ENCODE results near the gene DOCK4. TPM values are rescaled to one million over a fixed set of nuclear protein-coding genes. Genes with fewer than 3 reads are reported as not detected.

DOCK4 gene
- total RNA-seq, 1 donor from 2014 or later, result 18.5 TPM

- DNase-seq (ENCODE audit: low spot score), result no peak
- intact Hi-C loops (cut with DNase I), result loop anchor here (10.0 kb wide), 1 partner anchor 751 kb away; no protein-coding TSS in a partner anchor
Measured at GRCh38 chr7:111743244-111743847, 462.9 kb downstream of the DOCK4 start.

- no peak for DNase-seq (ENCODE audit: low spot score)
- intact Hi-C loops (cut with DNase I), result loop anchor here (10.0 kb wide), 1 partner anchor 753 kb away; no protein-coding TSS in a partner anchor
Measured at GRCh38 chr7:111741811-111742240, 464.4 kb downstream of the DOCK4 start.

- no peak for DNase-seq (ENCODE audit: low spot score)
- intact Hi-C loops (cut with DNase I), result loop anchor here (10.0 kb wide), 1 partner anchor 754 kb away; no protein-coding TSS in a partner anchor
Measured at GRCh38 chr7:111740942-111741341, 465.3 kb downstream of the DOCK4 start.

- DNase-seq (ENCODE audit: low spot score), result no peak
- intact Hi-C loops (cut with DNase I), result loop anchor here (10.0 kb wide), 1 partner anchor 642 kb away; the partner anchor contains the start of gene LRRN3
Measured at GRCh38 chr7:111736552-111736874, 469.7 kb downstream of the DOCK4 start.

GRCh38 chr7:111735661-111736551, 470.3 kb downstream of the DOCK4 start:
- DNase-seq (ENCODE audit: low spot score), result no peak
- intact Hi-C loops (cut with DNase I), result loop anchor here (10.0 kb wide), 1 partner anchor 641 kb away; the partner anchor contains the start of gene LRRN3

- DNase-seq (ENCODE audit: low spot score), result no peak
- intact Hi-C loops (cut with DNase I), result loop anchor here (10.0 kb wide), 1 partner anchor 640 kb away; the partner anchor contains the start of gene LRRN3
Measured at GRCh38 chr7:111734954-111735660, 471.1 kb downstream of the DOCK4 start.

GRCh38 chr7:111732923-111733322, 473.3 kb downstream of the DOCK4 start:
- intact Hi-C loops (cut with DNase I), result loop anchor here (10.0 kb wide), 1 partner anchor 638 kb away; the partner anchor contains the start of gene LRRN3
- no peak for DNase-seq (ENCODE audit: low spot score)

GRCh38 chr7:111730476-111731300, 475.5 kb downstream of the DOCK4 start:
- intact Hi-C loops (cut with DNase I), result loop anchor here (10.0 kb wide), 1 partner anchor 636 kb away; the partner anchor contains the start of gene LRRN3
- no peak for DNase-seq (ENCODE audit: low spot score)

- intact Hi-C loops (cut with DNase I), result loop anchor here (10.0 kb wide), 1 partner anchor 635 kb away; the partner anchor contains the start of gene LRRN3
Measured at GRCh38 chr7:111730057-111730456, 476.1 kb downstream of the DOCK4 start.

GRCh38 chr7:111729483-111729882, 476.7 kb downstream of the DOCK4 start:
- intact Hi-C loops (cut with DNase I), result no loop called here
- DNase-seq (ENCODE audit: low spot score), result no peak

More at GRCh38 chr7:111730057-111730456, 476.1 kb downstream of the DOCK4 start:
- no peak for DNase-seq (ENCODE audit: low spot score)

GRCh38 chr7:111728635-111728995, 477.6 kb downstream of the DOCK4 start:
- intact Hi-C loops (cut with DNase I), result no loop called here

GRCh38 chr7:111727905-111728634, 478.1 kb downstream of the DOCK4 start:
- intact Hi-C loops (cut with DNase I), result no loop called here
- no peak for DNase-seq (ENCODE audit: low spot score)

More at GRCh38 chr7:111728635-111728995, 477.6 kb downstream of the DOCK4 start:
- no peak for DNase-seq (ENCODE audit: low spot score)

- DNase-seq (ENCODE audit: low spot score), result no peak
- intact Hi-C loops (cut with DNase I), result no loop called here
Measured at GRCh38 chr7:111718886-111719285, 487.3 kb downstream of the DOCK4 start.

GRCh38 chr7:111711426-111712065, 494.7 kb downstream of the DOCK4 start:
- intact Hi-C loops (cut with DNase I), result no loop called here
- DNase-seq (ENCODE audit: low spot score), result no peak

- intact Hi-C loops (cut with DNase I), result no loop called here
- DNase-seq (ENCODE audit: low spot score), result no peak
Measured at GRCh38 chr7:111710839-111711380, 495.3 kb downstream of the DOCK4 start.

GRCh38 chr7:111708072-111708471, 498.1 kb downstream of the DOCK4 start:
- no peak for DNase-seq (ENCODE audit: low spot score)
- intact Hi-C loops (cut with DNase I), result no loop called here

- no peak for DNase-seq (ENCODE audit: low spot score)
- intact Hi-C loops (cut with DNase I), result no loop called here
Measured at GRCh38 chr7:111705807-111706206, 500.4 kb downstream of the DOCK4 start.
